Measurements from ENCODE around the gene ADARB2.
"Not testable (repeated sequence)": the region's sequence is repeated elsewhere in the genome, so short reads cannot be mapped to it uniquely, and the experiment has no call there.

DNA sequence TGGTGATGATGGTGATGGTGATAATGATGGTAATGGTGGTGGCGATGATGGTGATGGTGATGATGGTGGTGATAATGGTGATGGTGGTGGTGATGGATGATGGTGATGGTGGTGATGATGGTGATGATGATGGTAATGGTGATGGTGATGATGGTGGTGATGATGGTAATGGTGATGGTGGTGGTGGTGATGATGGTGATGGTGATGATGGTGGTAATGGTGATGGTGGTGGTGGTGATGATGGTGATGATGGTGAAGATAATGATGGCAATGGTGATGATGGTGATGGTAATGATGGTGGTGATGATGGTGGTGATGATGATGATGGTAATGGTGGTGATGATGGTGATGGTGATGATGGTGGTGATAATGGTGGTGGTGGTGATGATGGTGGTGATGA, 517.5 kb downstream of the ADARB2 start:
- TF ChIP-seq POLR2A (IDR thresholded peaks at IDR 0.05): not testable (repeated sequence)
- TF ChIP-seq, protein P1, sequence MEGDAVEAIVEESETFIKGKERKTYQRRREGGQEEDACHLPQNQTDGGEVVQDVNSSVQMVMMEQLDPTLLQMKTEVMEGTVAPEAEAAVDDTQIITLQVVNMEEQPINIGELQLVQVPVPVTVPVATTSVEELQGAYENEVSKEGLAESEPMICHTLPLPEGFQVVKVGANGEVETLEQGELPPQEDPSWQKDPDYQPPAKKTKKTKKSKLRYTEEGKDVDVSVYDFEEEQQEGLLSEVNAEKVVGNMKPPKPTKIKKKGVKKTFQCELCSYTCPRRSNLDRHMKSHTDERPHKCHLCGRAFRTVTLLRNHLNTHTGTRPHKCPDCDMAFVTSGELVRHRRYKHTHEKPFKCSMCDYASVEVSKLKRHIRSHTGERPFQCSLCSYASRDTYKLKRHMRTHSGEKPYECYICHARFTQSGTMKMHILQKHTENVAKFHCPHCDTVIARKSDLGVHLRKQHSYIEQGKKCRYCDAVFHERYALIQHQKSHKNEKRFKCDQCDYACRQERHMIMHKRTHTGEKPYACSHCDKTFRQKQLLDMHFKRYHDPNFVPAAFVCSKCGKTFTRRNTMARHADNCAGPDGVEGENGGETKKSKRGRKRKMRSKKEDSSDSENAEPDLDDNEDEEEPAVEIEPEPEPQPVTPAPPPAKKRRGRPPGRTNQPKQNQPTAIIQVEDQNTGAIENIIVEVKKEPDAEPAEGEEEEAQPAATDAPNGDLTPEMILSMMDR (IDR thresholded peaks at IDR 0.05): not testable (repeated sequence)
